Natural killer cell (primary cell): ENCODE results near the gene KCTD16. TPM values are rescaled to one million over a fixed set of nuclear protein-coding genes. Genes with fewer than 3 reads are reported as not detected.

Source experiments
- ATAC-seq, 3 donors: fragments of 150-1000 bp in 2 of 3; fragments of 200-7000 bp in 1 of 3; cut with Tn5 transposase; 1 replicate in 1 of 3; 2 replicates in 2 of 3; pipeline ENCODE4 v1.10.0; 2021; ENCODE audit warnings: mild to moderate bottlenecking in 2 of 3, moderate library complexity in 2 of 3
- DNase-seq, 2 donors: peaks; one replicate each; pipeline versions ENCODE4 v3.0.0 to v3.0.0-alpha.2; 2013 to 2021; ENCODE audit warnings: mixed read lengths in 1 of 2
- H3K27ac ChIP-seq: one replicate; pipeline ENCODE4 v1.5.1; 2013; ENCODE audit warnings: mild to moderate bottlenecking, low read length
- H3K27me3 ChIP-seq: one replicate; pipeline ENCODE4 v1.6.1; 2013; ENCODE audit warnings: low read length; ENCODE audit not compliant: control insufficient read depth, insufficient read depth
- H3K36me3 ChIP-seq: one replicate; pipeline ENCODE4 v1.6.1; 2013; ENCODE audit warnings: low read length; ENCODE audit not compliant: control insufficient read depth, insufficient read depth
- H3K4me1 ChIP-seq: one replicate; pipeline ENCODE4 v1.6.1; 2013; ENCODE audit warnings: low read length; ENCODE audit not compliant: control insufficient read depth, insufficient read depth
- H3K4me3 ChIP-seq: one replicate; pipeline ENCODE4 v1.5.1; 2013; ENCODE audit warnings: low read length
- H3K9me3 ChIP-seq: one replicate; pipeline ENCODE4 v1.6.1; 2013; ENCODE audit warnings: low read length; ENCODE audit not compliant: control insufficient read depth, insufficient read depth
- H3K27ac Mint-ChIP-seq, 2 donors: one replicate each; pipeline ENCODE4 v1.8.0; 2022; ENCODE audit warnings: mild to moderate bottlenecking in 2 of 2, mixed read lengths in 2 of 2, moderate library complexity in 1 of 2
- H3K27me3 Mint-ChIP-seq, 2 donors: one replicate each; pipeline ENCODE4 v1.8.0; 2022; ENCODE audit warnings: low read depth in 2 of 2, mixed read lengths in 2 of 2
- H3K36me3 Mint-ChIP-seq: one replicate; pipeline ENCODE4 v1.8.0; 2022; ENCODE audit warnings: mixed read lengths
- H3K4me1 Mint-ChIP-seq, 2 donors: one replicate each; pipeline ENCODE4 v1.8.0; 2022; ENCODE audit warnings: mixed read lengths in 2 of 2
- H3K4me3 Mint-ChIP-seq: one replicate; pipeline ENCODE4 v1.8.0; 2022; ENCODE audit warnings: mild to moderate bottlenecking, moderate library complexity, mixed read lengths
- H3K9me3 Mint-ChIP-seq, 2 donors: one replicate each; pipeline ENCODE4 v1.8.0; 2022; ENCODE audit warnings: mixed read lengths in 2 of 2
- CTCF ChIP-seq: fragments of 200-600 bp; IDR thresholded peaks from one replicate; pipeline ENCODE4 v1.8.0; 2022; ENCODE audit warnings: antibody characterized with exemption
- WGBS: methylation state at CpG from one replicate; pipeline ENCODE4 v1.1.7; 2013; ENCODE audit warnings: missing lambda C conversion rate; ENCODE audit not compliant: insufficient coverage; 5-methylcytosine and 5-hydroxymethylcytosine counted together
- intact Hi-C: fragments of 100-400 bp; cut with micrococcal nuclease; formaldehyde crosslinking; loops from one replicate; pipeline ENCODE4 v1.14.2; 2022
- total RNA-seq, 4 donors: library from RNA; stranded (reverse); fragments of 120-200 nt in 1 of 4; gene quantifications; one replicate each; pipeline versions ENCODE4 v1.2.3 to v1.2.4, GENCODE V29; 2013 to 2022

The KCTD16 gene
- total RNA-seq, 3 donors from 2014 or later (not counting 1 experiment from before 2014, with no cell fraction given): 0.16 TPM; not detected in 2

DNA sequence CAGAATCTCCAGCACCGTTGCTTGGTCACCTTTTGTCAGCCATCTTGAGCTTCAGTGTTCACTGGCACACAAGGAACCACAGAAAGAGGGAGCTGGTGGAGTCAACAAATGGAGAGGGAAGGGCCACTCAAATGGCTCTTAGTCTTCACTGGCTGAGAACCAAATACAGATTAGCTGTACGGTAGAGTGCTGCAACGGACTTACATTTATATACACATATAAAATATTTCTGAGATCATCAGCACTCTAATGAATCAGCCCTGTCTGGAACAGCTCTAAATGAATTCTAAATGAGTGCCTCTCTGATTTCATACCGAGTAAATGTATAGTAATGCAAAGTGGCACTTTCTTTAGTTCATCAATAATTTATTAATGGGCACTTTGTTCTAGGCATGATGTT, 24.8 kb downstream of the KCTD16 start:
- no peak overlapping the region for H3K4me3 Mint-ChIP-seq
- H3K36me3 Mint-ChIP-seq: no peaks in the 10 kb centered on the region
- no peaks in the 10 kb centered on the region for H3K9me3 Mint-ChIP-seq
- Histone ChIP-seq H3K27ac (no peak overlapping the region), H3K9me3 (no peaks in the 10 kb centered on the region), H3K36me3 (no peaks in the 10 kb centered on the region), H3K27me3 (no peaks in the 10 kb centered on the region), H3K4me1 (peaks cover 6% of the 10 kb centered on the region), H3K4me3 (no peak overlapping the region)
- peaks cover under 1 to 4% of the 10 kb centered on the region in 2 donors for H3K4me1 Mint-ChIP-seq
- H3K27ac Mint-ChIP-seq: no peak overlapping the region
- intact Hi-C loops: loop anchor here (10.0 kb wide), 1 partner anchor 371 kb away; no protein-coding TSS in a partner anchor
- ATAC-seq (no peak), DNase-seq (no peak)
- no peak for TF ChIP-seq CTCF
- H3K27me3 Mint-ChIP-seq: peaks cover 21 to 34% of the 10 kb centered on the region in 2 donors
- WGBS: 94% methylated on average over 3 of the region's 4 CpGs

GRCh38 chr5:144196612-144197011, 25.9 kb downstream of the KCTD16 start:
- no peak for TF ChIP-seq CTCF
- no peaks in the 10 kb centered on the region for H3K4me1 Mint-ChIP-seq
- H3K4me3 Mint-ChIP-seq: no peak overlapping the region
- Histone ChIP-seq H3K27ac (no peak overlapping the region), H3K4me3 (no peak overlapping the region), H3K9me3 (no peaks in the 10 kb centered on the region), H3K4me1 (peaks cover 4% of the 10 kb centered on the region), H3K27me3 (no peaks in the 10 kb centered on the region), H3K36me3 (no peaks in the 10 kb centered on the region)
- intact Hi-C loops: loop anchor here (10.0 kb wide), 1 partner anchor 372 kb away; no protein-coding TSS in a partner anchor
- H3K9me3 Mint-ChIP-seq: no peaks in the 10 kb centered on the region
- H3K27ac Mint-ChIP-seq: no peak overlapping the region
- 71% methylated on average over 1 of the region's 1 CpG for WGBS
- H3K27me3 Mint-ChIP-seq: peaks cover 28 to 42% of the 10 kb centered on the region in 2 donors
- ATAC-seq (no peak), DNase-seq (no peak)
- no peaks in the 10 kb centered on the region for H3K36me3 Mint-ChIP-seq

- Histone ChIP-seq H3K27ac (no peak overlapping the region), H3K27me3 (peaks cover 1% of the 10 kb centered on the region), H3K36me3 (no peaks in the 10 kb centered on the region), H3K4me1 (no peaks in the 10 kb centered on the region), H3K9me3 (no peaks in the 10 kb centered on the region), H3K4me3 (no peak overlapping the region)
- peaks cover 30 to 54% of the 10 kb centered on the region in 2 donors for H3K27me3 Mint-ChIP-seq
- no peaks in the 10 kb centered on the region for H3K4me1 Mint-ChIP-seq
- 71% methylated on average over 2 of the region's 3 CpGs for WGBS
- no peak for TF ChIP-seq CTCF
- intact Hi-C loops: loop anchor here (10.0 kb wide), 1 partner anchor 374 kb away; no protein-coding TSS in a partner anchor
- ATAC-seq: no peak
- DNase-seq: no peak
- no peak overlapping the region for H3K4me3 Mint-ChIP-seq
- no peaks in the 10 kb centered on the region for H3K36me3 Mint-ChIP-seq
- no peak overlapping the region for H3K27ac Mint-ChIP-seq
- H3K9me3 Mint-ChIP-seq: no peaks in the 10 kb centered on the region
These were observed 27.7 kb downstream of the KCTD16 start for GRCh38 chr5:144198386-144198785.

- H3K4me3 Mint-ChIP-seq: no peak overlapping the region
- Histone ChIP-seq H3K27me3 (peaks cover 18% of the 10 kb centered on the region), H3K27ac (no peak overlapping the region), H3K4me3 (no peak overlapping the region), H3K9me3 (no peaks in the 10 kb centered on the region), H3K36me3 (no peaks in the 10 kb centered on the region), H3K4me1 (no peaks in the 10 kb centered on the region)
- intact Hi-C loops: no loop called here
- no peaks in the 10 kb centered on the region for H3K36me3 Mint-ChIP-seq
- DNase-seq (no peak), ATAC-seq (no peak)
- no peaks in the 10 kb centered on the region for H3K4me1 Mint-ChIP-seq
- H3K27ac Mint-ChIP-seq: no peak overlapping the region
- no peaks in the 10 kb centered on the region for H3K9me3 Mint-ChIP-seq
- H3K27me3 Mint-ChIP-seq: peaks cover 38 to 72% of the 10 kb centered on the region in 2 donors
- 51% methylated on average over 5 of the region's 5 CpGs for WGBS
- TF ChIP-seq CTCF: no peak
These were observed 30.9 kb downstream of the KCTD16 start for GRCh38 chr5:144201588-144201987.
